BJ (cell line): ENCODE measurements around the gene NBEAL2. TPM values are rescaled to one million over a fixed set of nuclear protein-coding genes. Genes with fewer than 3 reads are reported as not detected.

Experiments
- CTCF ChIA-PET: fragments of 350-600 bp; formaldehyde crosslinking; extraction: SDS; loops from one replicate; lab custom pipeline; 2021; ENCODE audit warnings: antibody characterized with exemption, inconsistent platforms; lab: Yijun Ruan, JAX
- POLR2A ChIA-PET: fragments of 300-600 bp; sonication (Branson Sonifier 250); formaldehyde crosslinking; extraction: SDS; loops from one replicate; lab custom pipeline; 2021; ENCODE audit warnings: antibody characterized with exemption; lab: Charles Lee
- DNase-seq: peaks from one replicate; pipeline ENCODE4 v3.0.0-alpha.2; 2011; ENCODE audit warnings: low read depth
- H3K27me3 ChIP-seq: 2 replicates; pipeline ENCODE4 v1.6.0; 2011; ENCODE audit warnings: low read length; ENCODE audit not compliant: control insufficient read depth, insufficient read depth
- H3K36me3 ChIP-seq: 2 replicates; pipeline ENCODE4 v1.5.1; 2011; ENCODE audit warnings: low read length; ENCODE audit not compliant: control insufficient read depth, insufficient read depth
- H3K4me3 ChIP-seq: 2 replicates; pipeline ENCODE4 v1.5.1; 2011; ENCODE audit warnings: low read depth, mild to moderate bottlenecking, control low read depth, low read length
- CTCF ChIP-seq: IDR thresholded peaks from 2 replicates; pipeline ENCODE4 v1.5.1; 2011; ENCODE audit warnings: low read depth, mild to moderate bottlenecking, control low read depth, inconsistent platforms, low read length, moderate library complexity; ENCODE audit not compliant: insufficient read depth
- polyA plus RNA-seq: library from polyadenylated mRNA; depleted of rRNA; stranded (reverse); fragments of >200 nt; gene quantifications from 2 replicates; pipeline ENCODE4 v1.2.3, GENCODE V29; 2011

The NBEAL2 gene
- polyA plus RNA-seq, 1 experiment: 5.1 TPM

- Histone ChIP-seq H3K27me3 (no peaks in the 10 kb centered on the region), H3K4me3 (no peak overlapping the region), H3K36me3 (peaks cover 14% of the 10 kb centered on the region)
- ChIA-PET CTCF (no interaction called here), POLR2A (interaction anchor here (0.5 kb wide), 1 partner anchor 15 kb away, joined by 4 read pairs; no protein-coding TSS in a partner anchor)
- no peak for TF ChIP-seq CTCF
- no peak for DNase-seq
Measured at GRCh38 chr3:46938118-46938517, 41.3 kb upstream of the NBEAL2 start.

GRCh38 chr3:46939578-46940445 is 39.7 kb upstream of the NBEAL2 start:
- Histone ChIP-seq H3K27me3 (no peaks in the 10 kb centered on the region), H3K36me3 (peaks cover 14% of the 10 kb centered on the region), H3K4me3 (no peak overlapping the region)
- ChIA-PET CTCF (interaction anchor here (1.6 kb wide), 1 partner anchor 16 kb away, joined by 3 read pairs; no protein-coding TSS in a partner anchor), POLR2A (no interaction called here)
- no peak for TF ChIP-seq CTCF
- no peak for DNase-seq

GRCh38 chr3:46942076-46942475 is 37.4 kb upstream of the NBEAL2 start:
- CTCF ChIA-PET: interaction anchor here (1.2 kb wide), 1 partner anchor 47 kb away, joined by 4 read pairs; no protein-coding TSS in a partner anchor
- no peak for TF ChIP-seq CTCF
- no peak overlapping the region for H3K4me3 ChIP-seq
- H3K36me3 ChIP-seq: peaks cover 11% of the 10 kb centered on the region
- POLR2A ChIA-PET: no interaction called here
- H3K27me3 ChIP-seq: no peaks in the 10 kb centered on the region
- DNase-seq: no peak

- ChIA-PET POLR2A (no interaction called here), CTCF (interaction anchor here (1.2 kb wide), 1 partner anchor 48 kb away, joined by 4 read pairs; no protein-coding TSS in a partner anchor)
- Histone ChIP-seq H3K36me3 (peaks cover 11% of the 10 kb centered on the region), H3K27me3 (no peaks in the 10 kb centered on the region), H3K4me3 (no peak overlapping the region)
- no peak for TF ChIP-seq CTCF
- DNase-seq: no peak
Measured at GRCh38 chr3:46942481-46943236, 36.8 kb upstream of the NBEAL2 start.
